Measurements from ENCODE around the gene MYO1D.

DNA sequence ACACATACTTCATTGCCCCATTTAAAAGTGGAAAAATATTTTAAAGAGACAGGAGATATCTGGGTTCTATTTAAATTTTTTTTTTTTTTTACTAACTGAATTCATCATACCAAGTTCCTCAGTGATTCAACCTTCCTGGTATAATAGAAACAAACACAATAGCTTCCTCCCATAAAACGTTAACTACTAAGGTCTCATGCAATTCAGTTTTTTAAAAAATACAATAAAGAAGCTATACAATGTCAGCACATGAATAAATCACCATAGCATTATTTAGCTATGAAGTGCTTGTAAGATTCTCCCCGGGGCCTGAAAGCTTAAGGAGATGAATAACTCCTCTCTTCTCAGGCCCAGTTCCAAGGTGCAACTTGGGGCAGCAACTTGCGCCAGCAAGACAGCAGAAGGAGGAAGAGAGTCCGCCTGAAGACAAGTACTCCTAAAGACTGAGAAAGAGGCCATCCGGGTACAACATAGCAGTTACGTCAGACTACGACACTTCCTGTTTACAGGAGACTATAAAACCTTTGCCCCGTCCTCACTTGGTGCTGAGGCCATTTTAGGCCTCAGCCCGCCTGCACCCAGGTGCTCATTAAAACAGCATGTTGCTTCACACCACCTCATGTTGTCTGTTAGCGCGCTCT is 81.5 kb downstream of the MYO1D start:
- TF ChIP-seq CTCF (IDR thresholded peaks at IDR 0.05): no peak
- no peak for TF ChIP-seq POLR2A (IDR thresholded peaks at IDR 0.05)
- no peak for TF ChIP-seq POLR2AphosphoS5 (IDR thresholded peaks at IDR 0.05)
- TF ChIP-seq EP300 (IDR thresholded peaks at IDR 0.05): no peak
